DMS114 treated with DMSO at 0.1 percent for 48 hours (cell line): ENCODE measurements around the gene HTRA3.

Source experiments
- DNase-seq: peaks from one replicate; lab custom pipeline; 2025; ENCODE audit not compliant: unreplicated experiment; lab: John Stamatoyannopoulos, UW

The HTRA3 gene

DNA sequence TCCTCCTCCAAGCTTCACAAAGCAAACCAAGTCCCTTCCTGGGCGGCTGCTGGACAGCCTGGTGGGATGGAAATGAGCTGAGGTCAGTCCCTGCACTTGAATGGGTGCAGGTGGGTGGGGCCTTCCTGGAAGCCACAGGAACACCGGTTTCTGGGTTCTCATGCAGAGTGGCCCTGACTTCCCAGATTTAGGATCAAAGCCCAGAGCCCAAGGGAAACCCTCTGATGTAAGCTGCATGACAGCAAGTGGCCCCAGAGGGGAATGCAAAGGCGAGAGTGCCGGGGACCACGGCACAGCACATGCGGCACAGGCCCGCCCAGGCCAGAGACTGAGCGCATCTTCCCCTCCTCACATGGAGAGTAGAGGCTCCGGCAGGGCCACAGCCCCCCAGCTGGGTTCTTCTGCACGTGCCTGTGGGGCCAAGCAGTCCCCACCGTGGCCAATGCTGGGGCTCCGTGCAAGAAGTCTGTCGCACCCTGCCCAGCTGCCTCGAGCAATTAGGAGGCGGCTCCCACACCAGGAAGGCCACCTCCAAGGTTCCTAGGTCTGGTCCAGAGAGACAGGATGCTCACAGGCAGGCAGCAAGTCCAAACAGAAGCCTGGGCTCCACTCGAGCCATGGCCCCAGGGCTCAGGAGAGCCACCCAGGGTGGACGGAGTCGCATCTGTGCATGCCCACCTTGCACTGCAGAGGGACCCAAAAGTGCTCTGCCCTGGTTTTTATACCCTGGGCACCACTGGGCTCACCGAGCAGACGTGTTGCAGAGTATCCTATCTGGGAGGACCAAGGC, 83.0 kb downstream of the HTRA3 start:
- DNase-seq, result no peak

DNA sequence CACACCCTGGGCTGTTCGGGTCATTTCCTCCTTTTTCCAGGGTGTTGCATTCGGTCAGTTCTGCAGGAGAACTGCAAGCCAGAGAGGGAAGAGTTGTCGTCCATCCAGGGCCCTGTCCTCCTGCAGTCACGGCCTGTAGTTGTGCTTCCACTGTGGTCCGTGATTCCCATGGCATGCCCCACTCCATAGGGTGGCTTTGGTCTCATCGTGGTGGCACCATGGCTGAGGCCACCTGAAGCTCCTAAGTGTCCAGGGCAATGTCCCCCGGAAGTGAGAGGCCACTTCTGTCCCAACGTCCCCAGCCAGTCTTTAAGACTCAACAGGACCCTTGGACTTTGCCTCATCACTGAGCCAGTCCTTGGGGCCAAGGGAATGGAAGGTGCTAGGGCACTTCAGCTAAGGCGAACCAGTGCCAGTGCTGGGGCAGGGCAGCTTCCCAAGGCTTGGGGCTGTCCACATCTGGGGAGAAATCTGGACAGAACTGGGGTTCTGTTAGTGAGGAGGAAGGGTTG, 83.7 kb downstream of the HTRA3 start:
- no peak for DNase-seq

DNA sequence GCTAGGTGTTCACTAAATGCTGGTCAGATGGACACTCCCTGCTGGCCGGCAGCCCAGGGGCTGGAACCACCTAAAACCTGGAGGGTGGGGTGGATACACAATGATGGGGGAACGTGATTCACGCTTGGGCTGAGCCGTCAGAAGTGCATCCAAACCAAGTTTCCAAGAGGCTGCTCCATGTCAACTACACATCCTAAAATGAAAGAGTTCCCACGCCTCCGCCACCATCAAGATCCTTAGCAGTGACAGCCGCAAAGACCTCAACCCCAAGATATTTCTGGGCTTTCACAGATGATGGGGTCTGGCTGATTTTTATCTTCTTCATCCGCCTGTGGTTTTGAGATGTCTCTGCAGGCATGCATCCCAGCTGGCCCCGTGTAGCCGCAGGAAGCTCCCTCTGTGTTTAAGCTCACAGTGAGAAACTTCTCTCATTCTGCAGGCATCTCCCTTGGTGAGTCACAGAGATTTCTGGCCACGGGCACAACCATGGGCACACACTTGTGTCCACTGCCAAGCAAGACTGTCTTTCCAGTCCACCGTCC, 84.4 kb downstream of the HTRA3 start:
- no peak for DNase-seq

DNA sequence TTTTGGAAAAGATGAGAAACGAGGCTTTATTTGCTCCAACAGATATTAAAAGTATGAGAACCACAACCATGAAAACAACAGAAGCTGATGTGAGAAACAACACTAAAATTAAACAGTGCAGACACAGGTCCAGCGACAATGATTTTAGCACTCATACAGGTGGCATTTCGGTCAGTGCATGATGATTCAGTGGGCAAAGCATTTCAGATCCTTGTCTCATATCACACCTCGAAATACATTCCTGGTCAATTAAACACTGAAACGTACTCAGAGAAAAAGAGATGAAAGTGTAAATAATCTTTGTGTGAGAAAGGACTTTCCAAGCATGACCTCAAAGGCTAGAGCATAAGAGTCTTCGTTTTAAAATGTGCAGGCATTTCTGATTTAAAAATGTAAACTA, 85.8 kb downstream of the HTRA3 start:
- no peak for DNase-seq

DNA sequence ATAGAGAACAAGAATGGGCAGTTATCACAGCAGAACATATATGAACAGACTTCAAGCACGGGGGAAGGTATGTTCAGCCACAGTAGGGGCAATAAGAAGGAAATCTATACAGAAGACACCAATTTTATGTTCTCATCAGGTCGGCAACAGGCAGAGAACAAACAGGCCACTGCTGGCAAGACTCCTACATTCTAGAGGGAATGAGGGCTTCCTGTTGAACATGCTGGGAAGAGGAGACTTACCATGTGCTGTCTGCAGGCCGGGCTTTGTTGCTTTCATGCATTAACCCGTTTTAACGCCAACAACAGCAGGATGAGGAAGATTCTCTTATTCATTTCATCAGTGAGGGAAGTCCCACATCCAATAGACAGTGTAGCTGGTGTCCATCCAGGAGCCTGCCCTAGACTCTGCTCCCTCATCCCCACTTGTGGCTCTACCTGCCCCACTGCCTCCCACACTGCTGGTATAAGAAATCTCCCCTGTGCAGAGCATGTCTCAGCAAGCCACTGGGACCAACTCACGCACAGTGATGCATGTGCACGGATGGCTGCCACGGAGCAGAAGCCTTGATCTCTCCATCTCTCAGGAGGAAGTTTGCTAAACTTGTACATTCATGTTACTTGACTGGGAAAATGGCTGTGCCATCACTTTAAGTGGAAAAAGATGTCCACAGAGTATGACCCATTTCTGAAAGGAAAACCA, 86.5 kb downstream of the HTRA3 start:
- DNase-seq, result no peak
